ENCODE results near the gene GIT1. TPM values are rescaled to one million over a fixed set of nuclear protein-coding genes. Genes with fewer than 3 reads are reported as not detected.

Gene GIT1
- total RNA-seq, 1 donor from 2014 or later = 54.9 TPM

GRCh38 chr17:29603109-29603674 lies 13.7 kb upstream of the GIT1 start:
- H3K27ac Mint-ChIP-seq = no peak overlapping the region
- DNase-seq (ENCODE audit: low spot score, unreplicated experiment) = no peak

GRCh38 chr17:29597361-29598172 lies 8.1 kb upstream of the GIT1 start:
- TF ChIP-seq CTCF (IDR thresholded peaks at IDR 0.05; ENCODE audit: unreplicated experiment) = no peak
- no peak for DNase-seq (ENCODE audit: low spot score, unreplicated experiment)
- no peaks in the 10 kb centered on the region for H3K9me3 Mint-ChIP-seq (ENCODE audit: low read depth)
- H3K27ac Mint-ChIP-seq = no peak overlapping the region
- H3K36me3 Mint-ChIP-seq (ENCODE audit: insufficient read depth) = no peaks in the 10 kb centered on the region
- H3K27me3 Mint-ChIP-seq = peaks cover 7% of the 10 kb centered on the region
- H3K4me3 Mint-ChIP-seq (ENCODE audit: low read depth) = no peak overlapping the region
- H3K4me1 Mint-ChIP-seq (ENCODE audit: low read depth) = peaks cover 6% of the 10 kb centered on the region

More at GRCh38 chr17:29603109-29603674, 13.7 kb upstream of the GIT1 start:
- H3K4me1 Mint-ChIP-seq (ENCODE audit: low read depth) = no peaks in the 10 kb centered on the region
- H3K4me3 Mint-ChIP-seq (ENCODE audit: low read depth) = no peak overlapping the region
- H3K27me3 Mint-ChIP-seq = peaks cover 7% of the 10 kb centered on the region
- no peaks in the 10 kb centered on the region for H3K9me3 Mint-ChIP-seq (ENCODE audit: low read depth)
- no peaks in the 10 kb centered on the region for H3K36me3 Mint-ChIP-seq (ENCODE audit: insufficient read depth)
- no peak for TF ChIP-seq CTCF (IDR thresholded peaks at IDR 0.05; ENCODE audit: unreplicated experiment)

GRCh38 chr17:29596811-29597210 lies 7.4 kb upstream of the GIT1 start:
- TF ChIP-seq CTCF (IDR thresholded peaks at IDR 0.05; ENCODE audit: unreplicated experiment) = no peak
- H3K36me3 Mint-ChIP-seq (ENCODE audit: insufficient read depth) = no peaks in the 10 kb centered on the region
- no peak overlapping the region for H3K27ac Mint-ChIP-seq
- no peak overlapping the region for H3K4me3 Mint-ChIP-seq (ENCODE audit: low read depth)
- no peak for DNase-seq (ENCODE audit: low spot score, unreplicated experiment)
- H3K9me3 Mint-ChIP-seq (ENCODE audit: low read depth) = no peaks in the 10 kb centered on the region
- H3K4me1 Mint-ChIP-seq (ENCODE audit: low read depth) = peaks cover 7% of the 10 kb centered on the region
- peaks cover 7% of the 10 kb centered on the region for H3K27me3 Mint-ChIP-seq

- no peak for TF ChIP-seq CTCF (IDR thresholded peaks at IDR 0.05; ENCODE audit: unreplicated experiment)
- no peak for DNase-seq (ENCODE audit: low spot score, unreplicated experiment)
- no peaks in the 10 kb centered on the region for H3K9me3 Mint-ChIP-seq (ENCODE audit: low read depth)
- H3K36me3 Mint-ChIP-seq (ENCODE audit: insufficient read depth) = no peaks in the 10 kb centered on the region
- H3K4me1 Mint-ChIP-seq (ENCODE audit: low read depth) = peaks cover 10% of the 10 kb centered on the region
- H3K4me3 Mint-ChIP-seq (ENCODE audit: low read depth) = no peak overlapping the region
- no peak overlapping the region for H3K27ac Mint-ChIP-seq
- peaks cover 7% of the 10 kb centered on the region for H3K27me3 Mint-ChIP-seq
These were observed 6.7 kb upstream of the GIT1 start for GRCh38 chr17:29595943-29596774.

Data from progenitor cell of endocrine pancreas (in vitro differentiated cells).